NT2/D1 (cell line): ENCODE data around the gene BAZ1B.

Experiments used
- SUZ12 ChIP-seq: IDR thresholded peaks from 2 replicates; pipeline ENCODE4 v1.6.1; 2011; ENCODE audit not compliant: insufficient read length, insufficient read depth; ENCODE audit errors: extremely low read depth
- YY1 ChIP-seq: IDR thresholded peaks from 2 replicates; pipeline ENCODE4 v1.6.1; 2011; ENCODE audit not compliant: insufficient read length, insufficient read depth

DNA sequence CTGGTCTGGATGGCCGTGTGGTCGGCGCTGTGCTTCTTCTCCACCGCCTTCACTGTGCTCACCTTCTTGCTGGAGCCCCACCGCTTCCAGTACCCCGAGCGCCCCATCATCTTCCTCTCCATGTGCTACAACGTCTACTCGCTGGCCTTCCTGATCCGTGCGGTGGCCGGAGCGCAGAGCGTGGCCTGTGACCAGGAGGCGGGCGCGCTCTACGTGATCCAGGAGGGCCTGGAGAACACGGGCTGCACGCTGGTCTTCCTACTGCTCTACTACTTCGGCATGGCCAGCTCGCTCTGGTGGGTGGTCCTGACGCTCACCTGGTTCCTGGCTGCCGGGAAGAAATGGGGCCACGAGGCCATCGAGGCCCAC is 87.4 kb downstream of the BAZ1B start:
- TF ChIP-seq YY1: no peak
- TF ChIP-seq SUZ12: no peak
